Thyroid gland (tissue), 4 donors: ENCODE data around the gene AHRR.

Source experiments
- CTCF ChIP-seq, 6 experiments: fragments of 200-600 bp in 3 of 6; fragments of 450-650 bp in 3 of 6; sonication (generic) in 3 of 6; IDR thresholded peaks; one replicate each; pipeline ENCODE4 v1.5.1; 2016 to 2019; ENCODE audit warnings: antibody characterized with exemption in 6 of 6, mild to moderate bottlenecking in 2 of 6, inconsistent platforms in 1 of 6, moderate library complexity in 1 of 6
- POLR2A ChIP-seq, 2 donors: fragments of 450-650 bp; IDR thresholded peaks; one replicate each; pipeline ENCODE4 v1.6.1; 2017; ENCODE audit warnings: antibody characterized with exemption in 2 of 2, mild to moderate bottlenecking in 2 of 2, moderate library complexity in 1 of 2

- TF ChIP-seq CTCF (IDR thresholded peaks at IDR 0.05) (no peak), POLR2A (IDR thresholded peaks at IDR 0.05) (no peak)
These were observed 161.0 kb downstream of the AHRR start for GRCh38 chr5:482506-482905.
